Liver (tissue), 9 donors: ENCODE measurements around the gene VOPP1. TPM values are rescaled to one million over a fixed set of nuclear protein-coding genes. Genes with fewer than 3 reads are reported as not detected.

ENCODE experiments used
- DNase-seq: peaks from one replicate; pipeline ENCODE4 v3.0.0-alpha.2; 2017; ENCODE audit warnings: low spot score
- H3K27ac ChIP-seq, 2 donors: one replicate each; pipeline ENCODE4 v1.7.0; 2013; ENCODE audit warnings: inconsistent platforms in 2 of 2, low read length in 2 of 2, control low read depth in 1 of 2, low read depth in 1 of 2, mild to moderate bottlenecking in 1 of 2
- H3K27me3 ChIP-seq, 4 donors: one replicate each; pipeline versions ENCODE4 v1.6.1 to v1.7.0; 2013; ENCODE audit warnings: low read length in 3 of 4, inconsistent platforms in 1 of 4, mild to moderate bottlenecking in 1 of 4, moderate library complexity in 1 of 4; ENCODE audit not compliant: control insufficient read depth in 4 of 4, insufficient read depth in 4 of 4
- H3K36me3 ChIP-seq, 4 donors: one replicate each; pipeline versions ENCODE4 v1.6.1 to v1.7.0; 2013; ENCODE audit warnings: low read length in 3 of 4, mild to moderate bottlenecking in 3 of 4, low read depth in 1 of 4, moderate library complexity in 1 of 4; ENCODE audit not compliant: control insufficient read depth in 4 of 4, insufficient read depth in 3 of 4
- H3K4me1 ChIP-seq, 4 donors: one replicate each; pipeline versions ENCODE4 v1.6.1 to v1.7.0; 2013; ENCODE audit warnings: low read length in 3 of 4, mild to moderate bottlenecking in 3 of 4, moderate library complexity in 1 of 4; ENCODE audit not compliant: control insufficient read depth in 4 of 4, insufficient read depth in 4 of 4
- H3K4me3 ChIP-seq, 3 donors: one replicate each; pipeline versions ENCODE4 v1.6.1 to v1.7.0; 2013; ENCODE audit warnings: low read length in 3 of 3, control low read depth in 1 of 3, low read depth in 1 of 3, mild to moderate bottlenecking in 1 of 3
- H3K9ac ChIP-seq, 2 donors: one replicate each; pipeline ENCODE4 v1.7.0; 2013; ENCODE audit warnings: low read length in 2 of 2, mild to moderate bottlenecking in 2 of 2, moderate library complexity in 2 of 2, control low read depth in 1 of 2, low read depth in 1 of 2
- H3K9me3 ChIP-seq, 4 donors: one replicate each; pipeline versions ENCODE4 v1.6.1 to v1.7.0; 2013; ENCODE audit warnings: low read length in 3 of 4; ENCODE audit not compliant: control insufficient read depth in 4 of 4
- ATF3 ChIP-seq: IDR thresholded peaks from 2 replicates; pipeline ENCODE4 v1.6.1; 2016; ENCODE audit warnings: antibody characterized with exemption
- CTCF ChIP-seq: fragments of 150-350 bp; IDR thresholded peaks from 2 replicates; pipeline ENCODE4 v1.5.1; 2017; ENCODE audit warnings: improper control_type of control experiment, low read depth, low read length; ENCODE audit not compliant: missing input control
- EGR1 ChIP-seq, 2 donors: IDR thresholded peaks; 2 replicates each; pipeline ENCODE4 v1.6.1; 2016 to 2018; ENCODE audit warnings: antibody characterized with exemption in 2 of 2, low read depth in 2 of 2
- FOXA1 ChIP-seq: IDR thresholded peaks from 2 replicates; pipeline ENCODE4 v1.6.1; 2016; ENCODE audit warnings: antibody characterized with exemption
- FOXA2 ChIP-seq: IDR thresholded peaks from 2 replicates; pipeline ENCODE4 v1.6.1; 2016; ENCODE audit warnings: antibody characterized with exemption
- HNF4A ChIP-seq, 2 donors: conservative IDR thresholded peaks; 2 replicates each; pipeline ENCODE4 v1.6.1; 2016; ENCODE audit warnings: antibody characterized with exemption in 2 of 2, mild to moderate bottlenecking in 2 of 2
- HNF4G ChIP-seq: IDR thresholded peaks from 2 replicates; pipeline ENCODE4 v1.6.1; 2016; ENCODE audit warnings: antibody characterized with exemption
- JUND ChIP-seq, 2 donors: IDR thresholded peaks; 2 replicates each; pipeline ENCODE4 v1.6.1; 2016; ENCODE audit warnings: antibody characterized with exemption in 2 of 2
- MAX ChIP-seq: IDR thresholded peaks from 2 replicates; pipeline ENCODE4 v1.6.1; 2016; ENCODE audit warnings: antibody characterized with exemption
- NR2F2 ChIP-seq: IDR thresholded peaks from 2 replicates; pipeline ENCODE4 v1.6.1; 2016; ENCODE audit warnings: antibody characterized with exemption
- RAD21 ChIP-seq, 2 donors: IDR thresholded peaks; 2 replicates each; pipeline ENCODE4 v1.6.1; 2016; ENCODE audit warnings: antibody characterized with exemption in 2 of 2, mild to moderate bottlenecking in 2 of 2
- RXRA ChIP-seq, 2 donors: IDR thresholded peaks; 2 replicates each; pipeline ENCODE4 v1.6.1; 2017 to 2018; ENCODE audit warnings: antibody characterized with exemption in 2 of 2, mild to moderate bottlenecking in 1 of 2
- SP1 ChIP-seq: IDR thresholded peaks from 2 replicates; pipeline ENCODE4 v1.6.1; 2018; ENCODE audit warnings: antibody characterized with exemption, mild to moderate bottlenecking
- TAF1 ChIP-seq: conservative IDR thresholded peaks from 2 replicates; pipeline ENCODE4 v1.6.1; 2016; ENCODE audit warnings: antibody characterized with exemption, mild to moderate bottlenecking
- YY1 ChIP-seq: IDR thresholded peaks from 2 replicates; pipeline ENCODE4 v1.6.1; 2016; ENCODE audit warnings: antibody characterized with exemption, mild to moderate bottlenecking
- ZBTB33 ChIP-seq: IDR thresholded peaks from 2 replicates; pipeline ENCODE4 v1.6.1; 2016; ENCODE audit warnings: antibody characterized with exemption
- WGBS: extraction: QIAGEN DNeasy Blood & Tissue Kit; methylation state at CpG from one replicate; pipeline ENCODE4 v1.1.7; 2013; 5-methylcytosine and 5-hydroxymethylcytosine counted together
- polyA plus RNA-seq, 2 donors: library from polyadenylated mRNA; stranded (reverse) in 1 of 2; unstranded in 1 of 2; fragments of 200-250 nt in 1 of 2; fragments of >200 nt in 1 of 2; fragmentation: Nextera tagmentation in 1 of 2; extraction: Ambion mirVana in 1 of 2; gene quantifications; one replicate each; pipeline versions ENCODE4 v1.2.1 to v1.2.3, GENCODE V29; 2013 to 2015
- total RNA-seq, 2 donors: library from RNA; depleted of rRNA; stranded (reverse); fragments of >200 nt; gene quantifications; one replicate each; pipeline ENCODE4 v1.2.3, GENCODE V29; 2014
- TF ChIP-seq, protein P1 (sequence below): IDR thresholded peaks from 2 replicates; pipeline ENCODE4 v1.6.1; 2016; ENCODE audit warnings: antibody characterized with exemption, mild to moderate bottlenecking
- donor health status: healthy.
- donor health status: healthy.
- donor health status: healthy.
- donor health status: healthy.
- donor health status: healthy.

VOPP1 gene
- total and polyA plus RNA-seq, 4 donors = 11.5 to 23.8 (median 21.7) TPM

GRCh38 chr7:55489552-55489951 is 82.8 kb downstream of the VOPP1 start:
- DNase-seq = no peak
- no peaks in the 10 kb centered on the region for H3K4me1 ChIP-seq
- H3K4me3 ChIP-seq = no peak overlapping the region
- H3K27me3 ChIP-seq = no peaks in the 10 kb centered on the region
- TF ChIP-seq, protein P1, sequence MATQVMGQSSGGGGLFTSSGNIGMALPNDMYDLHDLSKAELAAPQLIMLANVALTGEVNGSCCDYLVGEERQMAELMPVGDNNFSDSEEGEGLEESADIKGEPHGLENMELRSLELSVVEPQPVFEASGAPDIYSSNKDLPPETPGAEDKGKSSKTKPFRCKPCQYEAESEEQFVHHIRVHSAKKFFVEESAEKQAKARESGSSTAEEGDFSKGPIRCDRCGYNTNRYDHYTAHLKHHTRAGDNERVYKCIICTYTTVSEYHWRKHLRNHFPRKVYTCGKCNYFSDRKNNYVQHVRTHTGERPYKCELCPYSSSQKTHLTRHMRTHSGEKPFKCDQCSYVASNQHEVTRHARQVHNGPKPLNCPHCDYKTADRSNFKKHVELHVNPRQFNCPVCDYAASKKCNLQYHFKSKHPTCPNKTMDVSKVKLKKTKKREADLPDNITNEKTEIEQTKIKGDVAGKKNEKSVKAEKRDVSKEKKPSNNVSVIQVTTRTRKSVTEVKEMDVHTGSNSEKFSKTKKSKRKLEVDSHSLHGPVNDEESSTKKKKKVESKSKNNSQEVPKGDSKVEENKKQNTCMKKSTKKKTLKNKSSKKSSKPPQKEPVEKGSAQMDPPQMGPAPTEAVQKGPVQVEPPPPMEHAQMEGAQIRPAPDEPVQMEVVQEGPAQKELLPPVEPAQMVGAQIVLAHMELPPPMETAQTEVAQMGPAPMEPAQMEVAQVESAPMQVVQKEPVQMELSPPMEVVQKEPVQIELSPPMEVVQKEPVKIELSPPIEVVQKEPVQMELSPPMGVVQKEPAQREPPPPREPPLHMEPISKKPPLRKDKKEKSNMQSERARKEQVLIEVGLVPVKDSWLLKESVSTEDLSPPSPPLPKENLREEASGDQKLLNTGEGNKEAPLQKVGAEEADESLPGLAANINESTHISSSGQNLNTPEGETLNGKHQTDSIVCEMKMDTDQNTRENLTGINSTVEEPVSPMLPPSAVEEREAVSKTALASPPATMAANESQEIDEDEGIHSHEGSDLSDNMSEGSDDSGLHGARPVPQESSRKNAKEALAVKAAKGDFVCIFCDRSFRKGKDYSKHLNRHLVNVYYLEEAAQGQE = no peak
- TF ChIP-seq ZBTB33 (no peak), RAD21 (IDR thresholded peaks at IDR 0.05) (no peak)
- H3K36me3 ChIP-seq = peaks cover 8 to 16% (median 11%) of the 10 kb centered on the region in 4 donors
- no peaks in the 10 kb centered on the region for H3K9me3 ChIP-seq
- WGBS = 96% methylated on average over 6 of the region's 6 CpGs
- no peak overlapping the region for H3K27ac ChIP-seq
- no peak overlapping the region for H3K9ac ChIP-seq

GRCh38 chr7:55488804-55489340 is 83.4 kb downstream of the VOPP1 start:
- no peak overlapping the region for H3K4me3 ChIP-seq
- peaks cover 8 to 16% (median 11%) of the 10 kb centered on the region in 4 donors for H3K36me3 ChIP-seq
- no peak for DNase-seq
- no peak overlapping the region for H3K27ac ChIP-seq
- H3K9ac ChIP-seq = no peak overlapping the region
- no peaks in the 10 kb centered on the region for H3K27me3 ChIP-seq
- 96% methylated on average over 6 of the region's 6 CpGs for WGBS
- H3K9me3 ChIP-seq = no peaks in the 10 kb centered on the region
- no peaks in the 10 kb centered on the region for H3K4me1 ChIP-seq
- TF ChIP-seq FOXA1 = no peak
- TF ChIP-seq MAX = no peak
- TF ChIP-seq, protein P1 = no peak
- TF ChIP-seq TAF1 = no peak
- TF ChIP-seq HNF4A (conservative IDR thresholded peaks at IDR 0.05) = no peak
- no peak for TF ChIP-seq HNF4G
- no peak for TF ChIP-seq SP1
- no peak for TF ChIP-seq JUND (IDR thresholded peaks at IDR 0.05)
- TF ChIP-seq RAD21 (IDR thresholded peaks at IDR 0.05) = no peak
- TF ChIP-seq ATF3 = no peak
- TF ChIP-seq CTCF = no peak
- no peak for TF ChIP-seq YY1
- TF ChIP-seq RXRA (IDR thresholded peaks at IDR 0.05) = no peak
- no peak for TF ChIP-seq FOXA2
- no peak for TF ChIP-seq NR2F2
- no peak for TF ChIP-seq ZBTB33
- no peak for TF ChIP-seq EGR1 (IDR thresholded peaks at IDR 0.05; ENCODE audit: low read depth in 2 of 2)
